GM18907 (cell line): Measurements from ENCODE around the gene ARHGAP23.

Experiments used
- ATAC-seq: cut with Tn5 transposase; IDR thresholded peaks from one replicate; pipeline ENCODE4 v1.9.1; 2021; ENCODE audit warnings: mild to moderate bottlenecking, moderate library complexity; ENCODE audit not compliant: unreplicated experiment

Gene ARHGAP23

DNA sequence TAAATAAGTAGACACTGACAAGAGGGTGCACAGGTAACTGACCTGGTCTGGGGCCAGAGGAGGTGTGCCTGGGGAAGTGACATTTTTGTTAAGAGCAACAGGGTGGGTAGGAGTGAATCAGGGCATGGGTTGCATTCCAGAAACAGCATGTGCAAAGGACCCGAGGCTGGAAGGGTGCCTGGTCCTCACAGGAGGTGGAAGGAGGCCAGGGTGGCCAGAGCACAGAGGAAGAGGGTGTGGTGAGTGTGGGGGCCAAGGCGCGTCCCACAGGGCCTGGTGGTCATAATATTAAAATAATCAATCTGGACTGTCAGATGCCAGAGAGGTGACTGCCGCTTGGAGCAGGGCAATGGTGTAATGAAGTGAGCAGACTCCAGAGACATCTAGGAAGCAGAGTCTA lies 14.3 kb downstream of the ARHGAP23 start:
- ATAC-seq: no peak

DNA sequence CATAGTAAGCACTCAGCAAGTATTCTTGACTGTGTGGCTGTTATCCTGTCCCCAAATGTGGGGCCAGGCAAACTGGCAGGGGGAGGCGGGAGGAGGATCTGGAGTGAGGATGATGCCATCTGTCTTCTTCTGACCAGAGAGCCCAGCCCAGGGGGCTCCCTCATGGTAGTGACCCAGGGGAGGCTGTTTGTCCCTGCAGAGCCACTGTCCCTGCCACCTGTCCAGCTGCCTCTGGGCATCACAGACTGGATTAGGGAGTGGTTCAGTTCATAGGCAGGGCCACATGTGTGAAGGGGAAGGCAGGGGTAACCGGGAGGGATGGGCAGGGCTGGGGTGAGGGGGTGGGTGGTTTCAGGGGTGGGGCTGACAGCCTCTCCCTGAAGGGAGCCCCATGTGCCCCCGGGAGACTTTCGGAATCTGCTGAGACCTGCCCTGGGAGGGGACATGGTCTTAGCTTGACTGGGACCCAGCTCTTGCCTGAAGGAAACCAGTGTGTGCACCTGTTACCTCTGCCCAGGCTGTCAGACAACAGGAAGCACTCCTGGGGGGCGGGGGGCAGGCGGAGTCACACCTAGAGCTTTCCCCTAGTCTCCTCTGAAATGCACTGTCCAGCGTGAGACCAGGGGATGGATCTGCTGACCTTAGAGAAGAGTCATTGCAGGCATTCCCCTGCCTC lies 15.2 kb downstream of the ARHGAP23 start:
- ATAC-seq: no peak

DNA sequence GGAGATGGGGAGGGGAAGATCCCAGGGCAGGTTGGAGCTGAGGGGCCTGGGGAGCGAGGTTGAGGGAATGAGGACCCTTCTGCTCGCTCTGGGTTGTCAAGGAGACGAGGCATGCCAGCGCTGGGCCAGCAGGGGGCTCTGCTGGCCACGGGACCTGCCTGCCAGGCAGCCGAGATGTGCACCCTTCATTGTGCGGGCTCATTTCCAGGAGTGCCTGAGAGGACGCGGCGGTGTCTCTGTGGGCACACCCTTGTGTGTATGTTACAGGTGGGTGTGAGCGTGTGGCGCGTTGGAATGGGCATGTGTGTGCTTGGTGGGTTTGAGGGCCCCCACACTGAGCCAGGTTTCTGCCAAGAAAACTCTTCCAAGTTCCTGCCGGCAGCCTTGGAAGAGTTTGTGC lies 15.9 kb downstream of the ARHGAP23 start:
- ATAC-seq: no peak

DNA sequence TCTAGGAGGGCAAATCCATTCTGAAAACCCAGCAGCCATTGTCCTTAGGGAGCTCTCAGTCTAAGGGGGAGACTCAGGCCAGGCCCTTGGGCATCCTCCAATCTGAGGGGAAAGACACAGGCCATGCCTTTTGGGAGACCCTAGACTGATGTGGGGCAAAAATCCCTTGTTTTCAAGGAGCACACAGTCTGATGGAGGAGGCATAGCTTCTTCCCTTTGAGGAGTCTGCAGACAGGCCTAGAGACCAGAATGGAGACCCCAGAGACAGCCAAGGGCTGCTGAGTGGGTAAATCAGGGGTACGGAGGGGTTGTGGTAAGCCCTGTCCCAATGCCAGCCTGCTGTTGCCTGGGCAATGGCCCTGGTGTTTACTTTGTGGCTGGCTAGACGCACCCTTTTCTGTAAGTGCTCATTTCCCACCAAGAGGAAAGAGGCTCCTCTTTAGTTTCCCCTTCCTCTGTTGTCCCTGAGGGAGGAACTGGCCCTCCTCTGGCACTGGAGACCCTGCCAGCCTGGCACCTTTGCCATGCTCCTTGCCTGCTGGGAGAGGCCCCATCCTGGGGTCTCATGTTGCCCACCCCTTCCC lies 19.3 kb downstream of the ARHGAP23 start:
- ATAC-seq: no peak

DNA sequence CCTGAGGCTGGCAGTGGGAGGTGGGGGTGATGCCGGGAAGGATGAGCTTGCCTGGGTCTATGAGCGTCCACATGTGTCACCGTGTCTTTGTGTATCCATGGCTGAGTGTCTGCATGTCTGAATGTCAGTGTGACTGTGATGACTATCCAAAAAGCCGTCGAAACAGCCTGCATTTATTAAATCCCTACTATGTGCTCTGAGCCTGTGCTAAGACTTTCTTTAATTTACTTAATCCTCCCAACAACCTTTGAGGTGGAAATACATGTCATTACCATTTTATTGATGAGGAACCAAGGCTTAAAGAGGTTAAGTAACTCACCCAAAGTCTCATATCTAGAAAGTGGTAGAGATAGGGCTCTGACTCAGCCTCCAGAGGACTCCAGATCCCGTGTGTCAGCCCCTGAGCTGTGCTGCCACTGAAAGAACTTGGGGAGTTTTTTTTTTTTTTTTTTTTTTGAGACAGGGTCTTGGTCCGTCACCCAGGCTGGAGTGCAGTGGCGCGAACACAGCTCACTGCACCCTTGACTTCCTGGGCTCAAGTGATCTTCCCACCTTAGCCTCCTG lies 20.0 kb downstream of the ARHGAP23 start:
- no peak for ATAC-seq

DNA sequence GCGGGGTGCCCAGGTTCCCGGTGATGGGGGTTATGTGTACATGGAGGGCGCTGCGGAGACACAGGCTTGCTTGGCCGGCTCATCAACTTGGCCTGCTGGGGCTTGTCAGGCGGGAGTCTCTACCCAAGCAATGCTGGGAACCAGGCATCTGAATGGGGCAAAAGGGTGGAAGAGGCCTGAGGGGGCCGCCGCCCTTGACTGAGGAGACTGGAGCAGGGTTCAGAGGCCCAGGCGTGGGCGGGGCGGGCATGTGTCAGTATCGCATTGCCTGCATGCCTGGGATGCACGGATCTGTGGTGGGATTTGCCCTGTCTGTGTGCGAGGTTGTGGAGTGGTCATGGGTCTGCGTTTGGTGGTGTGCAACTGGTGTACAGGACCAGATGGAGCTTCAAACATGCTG lies 21.1 kb downstream of the ARHGAP23 start:
- ATAC-seq: no peak

DNA sequence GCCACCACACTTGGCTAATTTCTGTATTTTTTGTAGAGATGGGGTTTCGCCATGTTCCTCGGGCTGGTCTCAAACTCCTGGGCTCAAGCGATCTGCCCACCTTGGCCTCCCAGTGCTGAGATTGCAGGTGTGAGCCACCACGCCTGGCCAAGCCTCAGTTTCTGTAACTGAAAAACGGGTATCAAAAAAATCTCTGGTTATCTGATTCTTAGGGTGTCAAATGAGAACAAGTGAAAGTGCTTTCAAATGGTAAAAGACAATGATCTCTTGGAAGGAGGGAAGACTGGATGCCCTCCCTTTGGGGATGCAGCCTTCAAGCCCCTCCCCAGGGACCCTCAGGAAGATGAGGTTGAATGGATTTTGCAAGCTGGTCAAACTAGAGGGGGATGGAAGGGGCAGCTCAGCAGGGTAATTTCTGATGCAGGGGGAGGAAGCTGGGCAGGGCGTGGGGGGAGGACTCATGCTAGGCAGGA lies 22.3 kb downstream of the ARHGAP23 start:
- ATAC-seq: no peak

DNA sequence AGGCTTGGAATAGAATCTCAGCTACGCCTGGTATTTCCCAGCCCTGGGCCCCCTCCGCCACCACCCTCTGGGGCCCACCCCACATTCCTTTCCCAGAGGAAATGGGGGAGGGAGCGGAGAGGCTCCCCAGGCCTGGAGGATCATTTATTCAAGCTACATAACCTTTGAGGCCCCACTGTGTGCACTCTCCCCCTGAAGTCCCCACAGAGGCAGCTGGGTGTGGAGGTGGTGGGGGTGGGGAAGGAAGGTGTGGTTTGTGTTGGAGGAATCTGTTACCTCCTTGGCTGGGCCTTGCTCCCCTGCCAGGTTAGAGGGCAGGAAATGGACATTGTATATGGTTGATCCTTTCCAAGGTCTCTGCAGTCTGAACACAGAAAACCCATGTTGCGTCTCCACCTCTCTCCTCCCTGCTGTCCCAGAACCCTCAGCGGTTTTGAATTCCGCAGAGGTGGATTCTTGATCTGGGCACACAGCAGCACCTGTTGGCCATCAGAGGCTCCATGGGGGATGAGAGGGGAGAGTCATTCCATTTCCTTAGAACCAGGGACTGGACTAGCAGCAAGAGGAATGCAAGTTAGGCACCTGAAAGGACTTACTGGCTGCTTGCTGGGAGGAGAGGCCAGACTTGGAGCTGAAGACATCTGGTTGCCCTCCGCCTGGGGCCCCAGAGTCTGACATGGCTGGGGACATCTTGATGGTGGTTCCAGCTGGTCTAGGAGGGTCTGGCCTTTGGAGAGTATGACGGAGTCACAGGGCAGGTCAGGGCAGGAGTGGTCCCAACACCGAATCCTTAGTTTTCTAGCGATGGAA lies 23.0 kb downstream of the ARHGAP23 start:
- ATAC-seq: no peak

DNA sequence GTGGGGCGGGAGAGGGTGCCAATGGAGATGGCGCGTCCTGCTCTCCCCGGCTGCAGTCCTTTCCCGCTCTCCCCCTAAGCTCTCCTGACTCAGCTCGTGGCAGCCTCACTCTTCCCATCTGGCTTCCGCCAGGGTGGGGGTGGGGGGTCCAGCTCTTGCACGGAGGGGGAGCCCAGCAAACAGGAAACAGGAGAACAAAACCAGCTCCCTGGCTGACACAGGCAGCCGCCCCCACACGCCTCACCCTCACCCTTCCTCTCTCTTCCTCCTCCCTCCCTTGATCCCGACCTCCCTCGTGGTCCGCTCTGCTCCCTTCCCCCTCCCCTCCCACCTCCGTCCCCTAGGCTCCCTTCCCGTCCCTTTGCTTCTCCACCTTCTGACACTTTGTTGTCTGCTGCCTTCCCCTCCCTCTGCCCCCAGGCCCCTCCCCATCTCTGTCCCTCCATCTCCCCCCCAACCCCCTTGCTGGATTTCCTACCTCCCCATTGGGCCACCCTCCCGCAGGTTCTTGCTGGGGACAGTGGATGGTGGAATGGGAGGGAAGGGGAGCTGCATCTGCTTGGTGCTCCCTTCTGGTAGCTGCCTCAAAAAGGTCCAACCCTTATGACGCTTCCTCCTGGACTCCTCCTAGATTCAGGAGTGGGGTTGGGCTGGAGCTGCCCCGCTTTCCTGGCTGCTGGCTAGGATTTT lies 23.7 kb downstream of the ARHGAP23 start:
- ATAC-seq: no peak

DNA sequence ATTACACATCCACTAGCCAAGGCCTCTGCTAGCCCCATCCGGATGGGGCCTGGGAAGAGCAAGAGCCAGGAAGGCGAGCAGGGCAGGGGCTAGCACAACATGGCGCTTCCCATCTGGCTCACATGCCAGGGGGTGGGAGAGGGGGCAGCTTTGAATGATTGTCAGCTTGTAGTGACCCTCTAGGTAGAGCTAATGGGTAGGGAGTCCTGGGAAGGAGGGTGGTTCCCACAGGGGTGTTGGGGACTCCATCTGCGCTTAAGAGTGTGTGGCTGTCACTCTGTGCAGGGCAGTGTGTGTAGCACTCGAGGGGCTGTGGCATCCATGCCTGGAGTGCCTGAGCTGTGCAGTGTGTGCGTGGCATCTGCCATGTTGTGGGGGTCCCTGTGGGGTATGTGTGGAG lies 24.5 kb downstream of the ARHGAP23 start:
- ATAC-seq: no peak

DNA sequence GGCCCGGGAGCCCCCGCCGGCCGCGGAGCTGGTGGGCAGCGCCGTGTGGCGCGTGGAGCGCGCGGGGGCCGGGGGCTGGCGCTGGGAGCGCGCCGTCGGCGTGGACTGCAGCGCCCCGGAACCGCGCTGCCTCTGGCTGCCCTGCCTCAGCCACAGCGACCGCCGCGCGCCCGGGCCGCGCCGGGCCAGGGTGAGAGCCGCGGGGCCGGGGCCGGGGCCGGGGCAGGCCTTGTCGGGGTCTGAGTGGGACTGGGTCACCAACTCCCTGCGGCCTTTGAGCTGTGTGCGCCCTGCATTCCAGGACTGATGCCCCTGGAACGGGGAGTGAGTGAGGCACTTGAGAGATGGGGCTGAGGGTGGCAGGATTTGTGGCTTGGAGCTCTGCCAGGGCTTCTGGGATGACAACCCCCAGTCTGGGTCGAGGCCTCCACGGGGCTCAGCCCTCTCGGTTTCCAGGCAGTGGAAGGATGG lies 25.7 kb downstream of the ARHGAP23 start:
- no peak for ATAC-seq

DNA sequence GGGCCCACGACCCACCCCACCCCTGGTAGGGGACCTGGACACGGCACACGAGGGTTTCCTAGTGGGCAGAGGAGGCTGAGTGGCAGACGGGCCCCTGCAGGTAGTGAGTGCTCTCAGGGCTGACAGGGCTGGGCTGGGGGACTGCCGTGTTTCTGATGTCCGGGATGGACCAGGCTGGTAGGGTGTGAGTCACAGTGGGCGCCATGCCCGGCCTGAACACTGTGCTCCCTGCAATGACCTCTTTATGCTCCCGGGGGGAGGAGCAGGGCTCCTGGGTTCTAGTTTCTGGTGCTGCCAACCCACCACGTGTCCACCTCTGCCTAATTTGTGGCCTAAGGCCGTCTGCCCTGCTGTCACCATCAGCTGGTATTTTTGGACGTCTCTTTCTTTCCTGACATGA lies 26.3 kb downstream of the ARHGAP23 start:
- ATAC-seq: no peak

DNA sequence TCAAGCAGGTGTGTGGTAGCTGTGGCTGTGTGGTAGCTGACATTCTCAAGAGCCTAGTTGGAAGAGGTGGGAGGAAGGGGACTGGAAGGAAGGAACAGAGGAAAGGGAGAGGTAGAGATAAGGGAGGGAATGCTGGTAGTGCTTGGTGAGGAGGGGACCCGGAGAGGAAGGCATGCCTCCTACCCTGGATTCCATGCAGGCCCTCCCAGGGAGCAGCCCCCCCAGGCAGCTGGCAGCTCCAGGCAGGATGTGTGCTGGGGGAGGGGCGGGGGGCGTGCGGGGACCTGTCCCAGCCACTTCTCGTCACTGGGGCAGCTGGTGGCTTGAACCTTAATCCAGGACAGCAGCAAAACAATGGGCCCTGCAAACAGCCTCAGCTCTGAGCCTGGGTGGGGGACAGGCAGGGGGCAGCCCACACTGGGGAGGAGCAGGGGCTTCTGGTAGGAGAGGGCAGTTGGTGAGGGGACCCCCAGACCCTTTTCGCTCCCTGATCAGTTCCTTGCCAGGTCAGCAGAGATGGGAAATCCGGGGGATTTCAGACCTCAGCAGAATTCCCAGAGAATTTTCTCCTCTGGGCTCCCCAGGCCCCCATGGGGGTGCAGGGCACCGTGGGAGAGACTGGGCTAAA lies 27.1 kb downstream of the ARHGAP23 start:
- no peak for ATAC-seq

DNA sequence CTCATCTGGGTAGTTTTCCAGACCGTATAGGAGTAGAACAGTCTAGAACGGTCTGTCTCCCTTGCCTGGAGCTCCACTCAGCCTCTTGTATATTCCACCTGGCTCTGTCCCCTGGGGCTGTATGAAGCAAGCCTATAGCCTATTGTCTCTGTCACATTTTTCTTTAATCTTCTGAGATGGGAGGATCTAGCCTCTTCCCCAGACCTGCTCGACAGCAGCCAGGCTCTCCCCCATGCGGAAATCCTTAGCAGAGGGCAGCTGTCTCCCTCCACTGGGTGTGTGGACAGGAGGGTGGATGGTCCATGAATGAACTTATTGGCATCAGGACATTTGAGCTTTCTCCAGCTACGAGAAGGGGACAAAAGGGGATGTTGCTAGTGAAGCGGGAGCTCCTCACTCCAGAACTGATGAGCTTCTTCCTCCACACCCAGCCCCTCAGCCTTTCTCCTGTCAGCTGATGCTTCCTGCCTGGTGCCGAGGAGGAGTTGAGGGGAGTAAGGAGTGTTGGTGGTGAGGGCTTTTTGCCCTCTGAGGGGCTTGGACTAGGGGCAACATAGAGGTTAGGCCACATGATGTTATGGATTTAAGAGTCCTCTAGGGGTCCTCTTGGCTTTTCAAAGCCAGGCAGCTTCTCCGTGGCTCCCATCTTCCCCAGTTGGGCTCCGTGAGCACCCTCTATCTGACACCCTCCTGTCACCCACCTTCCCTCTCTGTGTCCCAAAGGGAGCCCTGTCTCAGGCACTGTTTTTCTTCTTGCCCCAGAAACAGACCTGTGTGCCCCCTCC lies 28.0 kb downstream of the ARHGAP23 start:
- ATAC-seq: no peak

DNA sequence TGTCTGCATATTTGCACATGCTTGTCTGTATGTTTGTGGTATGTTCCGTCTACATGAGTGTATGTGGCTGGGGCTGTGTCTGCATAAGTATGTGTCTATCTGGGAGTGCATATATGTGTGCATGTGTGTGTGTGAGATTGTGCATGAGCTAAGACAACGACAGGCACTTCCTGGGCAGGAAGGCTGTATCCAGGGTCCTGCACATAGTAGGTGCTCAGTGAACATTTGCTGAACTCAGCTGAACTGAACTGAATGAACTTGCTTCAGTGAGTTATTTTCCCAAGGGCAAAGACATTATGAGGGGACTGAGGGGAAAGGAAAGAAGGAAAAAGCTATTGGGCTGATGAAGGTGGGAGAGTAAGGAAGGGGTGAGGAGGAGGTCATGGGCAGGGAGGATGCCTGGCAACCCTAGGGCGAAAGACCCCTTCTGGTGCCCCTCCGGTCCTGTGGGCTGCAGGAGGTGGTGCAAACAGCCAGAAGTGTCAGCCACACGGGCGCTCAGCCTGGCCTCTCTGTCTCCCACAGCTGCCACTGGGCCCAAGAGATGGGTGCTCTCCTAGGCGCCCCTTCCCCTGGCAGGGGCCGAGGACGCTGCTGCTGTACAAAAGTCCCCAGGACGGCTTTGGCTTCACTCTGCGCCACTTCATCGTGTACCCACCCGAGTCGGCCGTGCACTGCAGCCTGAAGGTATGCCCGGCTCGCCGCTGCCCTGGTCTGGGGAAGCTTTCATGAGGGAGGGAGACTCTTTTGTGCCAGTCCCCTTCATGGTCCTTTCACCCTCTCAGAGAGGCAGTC lies 29.5 kb downstream of the ARHGAP23 start:
- no peak for ATAC-seq

DNA sequence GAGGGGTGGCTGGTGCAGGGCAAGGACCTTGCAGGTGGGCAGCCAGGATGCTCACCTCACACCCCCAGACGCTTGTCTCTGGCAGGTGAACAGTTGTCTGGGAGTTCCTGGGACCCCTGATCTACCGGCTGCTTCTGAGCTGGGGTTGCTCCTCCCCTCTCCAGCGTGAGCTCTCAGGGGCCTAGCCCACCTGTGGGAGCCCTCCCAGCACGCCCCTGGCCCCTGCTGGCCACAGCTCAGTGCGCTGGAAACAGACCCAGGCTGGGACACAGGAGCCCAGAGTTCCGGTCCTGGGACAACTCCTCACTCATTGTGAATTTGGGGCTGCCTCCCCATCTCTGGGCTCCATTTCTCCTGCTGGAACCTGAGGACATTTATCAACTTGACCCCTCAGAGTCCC lies 30.3 kb downstream of the ARHGAP23 start:
- no peak for ATAC-seq

DNA sequence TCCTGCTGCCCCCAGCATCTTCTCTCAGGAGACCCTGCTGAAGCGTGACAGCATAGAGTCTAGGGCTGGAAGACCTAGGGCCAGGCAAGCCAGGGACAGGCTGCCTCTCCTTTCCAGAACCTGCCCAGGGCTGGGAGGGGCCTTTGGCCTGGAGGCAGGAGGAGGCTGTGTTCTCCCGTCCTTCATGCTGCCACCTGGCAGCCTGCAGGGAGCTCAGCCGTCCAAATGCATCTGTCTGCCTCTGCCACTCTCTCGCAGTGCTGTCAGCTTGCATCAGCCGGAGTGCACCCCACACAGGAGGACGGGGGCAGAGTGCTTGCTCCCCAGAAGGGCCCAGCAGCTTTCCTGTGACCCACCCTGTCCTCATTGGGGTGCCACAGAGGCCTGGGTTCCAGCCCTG lies 31.3 kb downstream of the ARHGAP23 start:
- no peak for ATAC-seq

DNA sequence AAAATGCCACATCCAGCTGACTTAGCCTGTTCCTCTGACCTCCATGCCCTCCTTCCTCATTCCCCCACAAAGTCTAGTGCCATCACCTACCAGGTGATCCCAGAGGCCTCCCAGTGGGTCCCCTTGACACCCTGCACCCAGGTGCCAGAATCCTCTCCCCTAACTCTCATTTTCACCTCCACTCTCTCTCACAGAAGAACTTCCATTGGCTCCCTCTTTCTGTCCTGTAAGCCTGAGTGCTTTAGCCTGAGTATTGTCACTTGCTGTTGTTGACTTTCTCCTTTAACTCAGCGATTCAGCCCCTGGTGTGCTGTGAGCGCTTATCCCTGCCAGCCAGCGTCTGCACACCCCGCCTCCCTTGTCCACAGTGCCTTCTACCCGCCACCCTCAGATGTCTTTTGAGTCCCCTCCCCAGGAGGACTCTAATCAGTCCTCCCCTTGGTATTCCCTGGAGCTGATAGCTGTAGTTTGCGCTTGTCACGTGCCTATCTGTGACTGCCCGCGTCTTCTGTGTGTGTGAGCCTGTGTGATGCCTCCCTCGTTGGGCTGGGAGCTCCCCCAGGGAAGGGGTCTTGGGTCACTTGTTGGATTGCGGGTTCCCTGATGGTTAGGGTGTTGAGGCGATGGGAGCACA lies 31.9 kb downstream of the ARHGAP23 start:
- no peak for ATAC-seq
